ENCODE data around the gene ERCC3.

Gene ERCC3

DNA sequence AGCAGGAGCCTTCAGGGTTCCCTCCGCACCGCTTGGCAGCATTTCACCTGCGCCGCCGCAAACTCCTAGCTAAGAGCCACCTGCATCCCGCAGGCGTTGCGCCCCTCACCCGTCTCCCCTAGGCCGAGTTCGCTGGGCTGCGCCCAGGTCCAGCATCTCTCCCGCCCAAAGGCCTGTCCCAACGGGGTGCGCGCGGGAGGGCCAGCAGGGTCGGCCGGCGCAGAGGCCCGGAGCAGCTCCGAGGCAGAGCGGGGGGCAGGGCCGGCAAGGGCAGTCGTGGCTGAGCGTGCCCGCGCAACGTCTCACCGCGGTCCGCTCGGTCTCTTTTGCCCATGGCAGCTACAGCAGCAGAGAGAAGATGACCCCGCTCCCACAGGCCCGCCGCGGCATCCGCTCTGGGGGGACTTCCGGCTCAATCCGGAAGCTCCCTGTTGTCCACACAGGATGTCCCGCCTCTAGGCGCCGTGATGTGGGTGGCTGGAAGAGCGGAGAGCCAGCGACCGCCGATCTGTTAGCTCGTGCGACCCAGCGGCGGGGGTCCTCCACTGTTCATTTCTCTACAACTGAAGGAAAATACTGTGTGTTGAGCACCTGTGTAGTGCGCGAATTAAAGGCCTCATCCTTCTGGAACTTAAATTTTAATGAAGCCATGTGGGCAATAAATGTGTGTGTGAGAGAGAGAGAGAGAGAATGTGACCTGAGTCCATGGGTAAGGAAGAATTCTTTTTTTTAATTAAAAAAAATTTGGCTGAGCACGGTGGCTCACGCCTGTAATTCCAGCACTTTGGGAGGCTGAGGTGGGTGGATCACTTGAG, at the start of gene ERCC3:
ERCC3 (minus strand) TSS at position 397 of the 815 bp plus-strand sequence; CDS start at position 334, 63 bp downstream.
- no peaks in the 10 kb centered on the region for H3F3A ChIP-seq (ENCODE audit: insufficient read depth, low read length)
- no peaks in the 10 kb centered on the region for H3K79me2 ChIP-seq (ENCODE audit: insufficient read depth, low read length)
- H3K4me1 ChIP-seq (ENCODE audit: insufficient read depth, low read length, severe bottlenecking) = peaks cover 17% of the 10 kb centered on the region
- H3K27me3 ChIP-seq (ENCODE audit: insufficient read depth, low read length) = no peaks in the 10 kb centered on the region
- TF ChIP-seq, protein P1, sequence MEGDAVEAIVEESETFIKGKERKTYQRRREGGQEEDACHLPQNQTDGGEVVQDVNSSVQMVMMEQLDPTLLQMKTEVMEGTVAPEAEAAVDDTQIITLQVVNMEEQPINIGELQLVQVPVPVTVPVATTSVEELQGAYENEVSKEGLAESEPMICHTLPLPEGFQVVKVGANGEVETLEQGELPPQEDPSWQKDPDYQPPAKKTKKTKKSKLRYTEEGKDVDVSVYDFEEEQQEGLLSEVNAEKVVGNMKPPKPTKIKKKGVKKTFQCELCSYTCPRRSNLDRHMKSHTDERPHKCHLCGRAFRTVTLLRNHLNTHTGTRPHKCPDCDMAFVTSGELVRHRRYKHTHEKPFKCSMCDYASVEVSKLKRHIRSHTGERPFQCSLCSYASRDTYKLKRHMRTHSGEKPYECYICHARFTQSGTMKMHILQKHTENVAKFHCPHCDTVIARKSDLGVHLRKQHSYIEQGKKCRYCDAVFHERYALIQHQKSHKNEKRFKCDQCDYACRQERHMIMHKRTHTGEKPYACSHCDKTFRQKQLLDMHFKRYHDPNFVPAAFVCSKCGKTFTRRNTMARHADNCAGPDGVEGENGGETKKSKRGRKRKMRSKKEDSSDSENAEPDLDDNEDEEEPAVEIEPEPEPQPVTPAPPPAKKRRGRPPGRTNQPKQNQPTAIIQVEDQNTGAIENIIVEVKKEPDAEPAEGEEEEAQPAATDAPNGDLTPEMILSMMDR (IDR thresholded peaks at IDR 0.05; ENCODE audit: low read length) = no peak
- TF ChIP-seq EZH2 (IDR thresholded peaks at IDR 0.05; ENCODE audit: borderline replicate concordance, low read length) = no peak
- peaks cover 37% of the 10 kb centered on the region for H3K36me3 ChIP-seq (ENCODE audit: insufficient read depth, low read length)
- no peaks in the 10 kb centered on the region for H3K9me2 ChIP-seq (ENCODE audit: low read depth, low read length)
- H2AFZ ChIP-seq (ENCODE audit: low read length) = no peak within 1 kb of the TSS
- peak within 1 kb of the TSS; percentile 16 for H3K27ac ChIP-seq (ENCODE audit: low read depth, low read length, poor library complexity, severe bottlenecking)
- H3K9me3 ChIP-seq (ENCODE audit: low read length) = no peaks in the 10 kb centered on the region
- H3K9ac ChIP-seq (ENCODE audit: low read length) = peak within 1 kb of the TSS; percentile 92
- H3K4me3 ChIP-seq (ENCODE audit: low read depth, low read length, poor library complexity, severe bottlenecking) = peak within 1 kb of the TSS; percentile 92
- no peaks in the 10 kb centered on the region for H4K20me1 ChIP-seq (ENCODE audit: insufficient read depth, low read length)
- H3K4me2 ChIP-seq (ENCODE audit: low read length) = peak within 1 kb of the TSS; percentile 74

DNA sequence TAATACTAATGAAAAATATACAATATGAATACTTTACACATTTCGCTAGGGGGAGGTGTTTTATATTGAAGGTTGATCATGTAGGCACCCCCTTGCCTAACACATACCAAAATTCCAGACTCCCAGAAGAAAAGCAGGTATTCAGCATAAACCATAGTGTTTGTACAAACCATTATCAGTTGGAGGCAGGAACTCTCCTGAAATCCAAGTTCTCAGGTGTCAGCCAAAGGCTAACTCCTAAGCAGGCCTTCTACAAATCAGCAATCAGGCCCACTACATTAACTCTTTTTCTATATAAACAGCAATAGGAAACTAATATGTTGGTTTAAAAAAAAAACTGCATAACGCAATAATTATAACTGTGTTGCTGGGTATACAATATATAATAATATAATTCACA, 49.3 kb upstream of the ERCC3 start:
- Histone ChIP-seq H3K27me3 (ENCODE audit: insufficient read depth, low read length) (no peaks in the 10 kb centered on the region), H3K9ac (ENCODE audit: low read length) (no peak overlapping the region), H3K9me2 (ENCODE audit: low read depth, low read length) (no peaks in the 10 kb centered on the region), H3K4me1 (ENCODE audit: insufficient read depth, low read length, severe bottlenecking) (peaks cover 10% of the 10 kb centered on the region), H3F3A (ENCODE audit: insufficient read depth, low read length) (no peaks in the 10 kb centered on the region; the same call in 1 of the 2 replicates), H3K4me2 (ENCODE audit: low read length) (no peak overlapping the region), H3K36me3 (ENCODE audit: insufficient read depth, low read length) (peaks cover 18% of the 10 kb centered on the region; the same call in 1 of the 2 replicates), H3K9me3 (ENCODE audit: low read length) (no peaks in the 10 kb centered on the region), H3K4me3 (ENCODE audit: low read depth, low read length, poor library complexity, severe bottlenecking) (no peak overlapping the region), H4K20me1 (ENCODE audit: insufficient read depth, low read length) (no peaks in the 10 kb centered on the region), H3K27ac (ENCODE audit: low read depth, low read length, poor library complexity, severe bottlenecking) (no peak overlapping the region), H3K79me2 (ENCODE audit: insufficient read depth, low read length) (peaks cover 39% of the 10 kb centered on the region), H2AFZ (ENCODE audit: low read length) (no peak overlapping the region)
- no peak for TF ChIP-seq EZH2 (IDR thresholded peaks at IDR 0.05; ENCODE audit: borderline replicate concordance, low read length)
- TF ChIP-seq, protein P1 (IDR thresholded peaks at IDR 0.05; ENCODE audit: low read length) = 0 out of 2 replicates have a peak, but pooled peaks have one; percentile 3

DNA sequence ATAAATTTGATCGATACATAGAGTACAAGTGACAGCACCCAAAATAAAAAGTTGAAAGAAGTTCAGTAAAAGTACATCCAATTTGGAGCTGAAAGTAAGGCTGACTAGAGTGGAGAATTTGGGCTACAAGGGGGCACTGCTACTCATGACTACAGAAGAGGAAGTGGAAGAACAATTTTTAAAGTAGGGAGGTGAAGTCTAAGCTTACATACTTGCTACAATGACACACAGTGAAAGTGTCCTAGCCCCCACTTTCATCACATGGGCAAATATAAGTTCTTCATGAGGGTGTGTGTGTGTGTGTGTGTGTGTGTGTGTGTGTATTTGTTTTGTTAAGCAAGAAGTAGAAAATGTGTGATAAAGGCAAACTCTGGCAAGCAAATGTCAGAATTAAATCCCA, 48.2 kb upstream of the ERCC3 start:
- H3K4me1 ChIP-seq (ENCODE audit: insufficient read depth, low read length, severe bottlenecking) = peaks cover 10% of the 10 kb centered on the region
- no peaks in the 10 kb centered on the region; the same call in 1 of the 2 replicates for H3F3A ChIP-seq (ENCODE audit: insufficient read depth, low read length)
- H3K9me3 ChIP-seq (ENCODE audit: low read length) = no peaks in the 10 kb centered on the region
- H4K20me1 ChIP-seq (ENCODE audit: insufficient read depth, low read length) = no peaks in the 10 kb centered on the region
- H3K9me2 ChIP-seq (ENCODE audit: low read depth, low read length) = no peaks in the 10 kb centered on the region
- H3K4me2 ChIP-seq (ENCODE audit: low read length) = no peak overlapping the region
- H2AFZ ChIP-seq (ENCODE audit: low read length) = no peak overlapping the region
- peaks cover 28% of the 10 kb centered on the region; the same call in 1 of the 2 replicates for H3K36me3 ChIP-seq (ENCODE audit: insufficient read depth, low read length)
- no peak for TF ChIP-seq EZH2 (IDR thresholded peaks at IDR 0.05; ENCODE audit: borderline replicate concordance, low read length)
- TF ChIP-seq, protein P1 (IDR thresholded peaks at IDR 0.05; ENCODE audit: low read length) = no peak
- no peak overlapping the region for H3K9ac ChIP-seq (ENCODE audit: low read length)
- H3K4me3 ChIP-seq (ENCODE audit: low read depth, low read length, poor library complexity, severe bottlenecking) = no peak overlapping the region
- H3K79me2 ChIP-seq (ENCODE audit: insufficient read depth, low read length) = peaks cover 28% of the 10 kb centered on the region
- no peak overlapping the region for H3K27ac ChIP-seq (ENCODE audit: low read depth, low read length, poor library complexity, severe bottlenecking)
- no peaks in the 10 kb centered on the region for H3K27me3 ChIP-seq (ENCODE audit: insufficient read depth, low read length)
